HG03108 (cell line): ENCODE data around the gene PDXK.
"Not testable (repeated sequence)": the region's sequence is repeated elsewhere in the genome, so short reads cannot be mapped to it uniquely, and the experiment has no call there.

Experiments used
- ATAC-seq: cut with Tn5 transposase; IDR thresholded peaks from one replicate; pipeline ENCODE4 v1.9.1; 2021; ENCODE audit warnings: moderate library complexity; ENCODE audit not compliant: unreplicated experiment

Gene PDXK

DNA sequence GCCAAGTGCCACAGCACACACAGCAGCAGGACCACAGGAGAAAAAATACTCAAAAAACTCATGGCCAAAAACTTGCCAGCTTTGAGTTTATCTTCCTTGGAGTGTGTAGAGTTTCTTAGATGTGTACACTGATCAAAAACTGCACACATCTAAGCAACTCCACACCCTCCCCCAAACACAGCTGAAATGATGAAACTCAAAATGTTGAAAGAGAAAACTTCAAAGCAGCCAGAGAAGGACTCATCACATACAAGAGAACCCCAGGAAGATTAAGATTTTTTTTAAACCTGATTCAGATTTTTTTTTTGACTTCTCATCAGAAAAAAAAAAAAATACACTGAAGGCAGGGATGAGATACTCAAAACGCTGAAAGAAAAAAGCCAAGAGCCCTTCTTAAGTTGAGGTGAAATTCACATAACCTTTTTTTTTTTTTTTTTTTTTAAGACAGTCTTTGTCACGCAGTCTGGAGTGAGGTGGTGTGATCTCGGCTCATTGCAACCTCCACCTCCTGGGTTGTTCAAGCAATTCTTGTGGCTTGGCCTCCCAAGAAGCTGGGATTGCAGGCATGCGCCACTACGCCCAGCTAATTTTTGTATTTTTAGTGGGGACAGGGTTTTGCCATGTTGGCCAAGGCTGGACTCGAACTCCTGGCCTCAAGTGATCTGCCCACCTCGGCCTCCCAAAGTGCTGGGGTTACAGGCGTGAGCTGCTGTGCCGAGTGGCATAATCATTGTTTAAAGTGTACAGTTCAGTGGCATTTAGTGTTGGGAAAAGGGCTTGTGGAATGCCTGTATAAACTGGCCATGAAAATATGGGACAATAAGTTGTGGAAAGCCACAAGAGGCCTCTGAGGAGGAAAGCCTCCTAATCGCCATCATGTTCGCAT, 20.9 kb upstream of the PDXK start:
- no peak for ATAC-seq

DNA sequence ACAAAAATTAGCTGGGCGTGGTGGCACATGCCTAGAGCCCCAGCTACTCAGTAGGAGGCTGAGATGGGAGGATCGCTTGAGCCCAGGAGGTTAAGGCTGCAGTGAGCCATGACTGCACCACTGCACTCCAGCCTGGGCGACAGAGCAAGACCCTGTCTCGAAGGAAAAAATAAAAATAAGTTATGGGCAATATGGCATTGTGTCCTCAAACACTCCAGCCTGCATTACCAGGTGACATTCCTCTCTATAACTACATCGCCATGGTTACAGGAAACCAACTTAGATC, 19.5 kb upstream of the PDXK start:
- not testable (repeated sequence) for ATAC-seq

DNA sequence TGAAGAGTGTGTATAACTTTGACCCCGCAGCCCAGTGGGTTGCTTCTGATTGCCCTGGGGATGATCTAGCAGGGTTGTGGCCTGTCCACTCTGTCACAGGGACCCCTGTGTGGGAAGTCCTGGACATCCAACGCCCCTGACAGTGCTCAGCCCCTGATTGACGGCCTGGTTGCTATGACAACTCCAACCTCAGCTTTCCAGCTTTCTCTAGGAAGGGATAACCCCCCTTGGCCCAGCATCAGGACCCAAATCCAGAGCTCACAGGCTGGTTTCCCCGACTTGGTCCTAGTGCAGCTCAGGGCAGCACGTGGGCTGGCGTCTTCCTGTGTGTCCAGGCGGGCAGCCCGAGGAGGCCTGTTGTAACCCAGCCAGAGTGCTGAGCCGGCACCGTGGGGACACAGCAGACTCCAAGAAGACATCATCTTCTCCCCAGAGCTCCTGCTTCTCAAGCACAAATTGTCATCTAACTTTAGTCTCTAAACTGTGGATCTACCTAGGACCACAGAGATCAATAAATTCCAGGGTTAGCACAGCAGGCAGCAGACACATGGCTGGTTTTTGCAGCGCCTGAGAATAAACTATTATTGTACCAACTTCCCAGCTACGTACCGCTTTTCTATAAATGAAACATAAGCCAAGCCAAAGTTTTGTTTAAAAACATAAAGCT, 18.9 kb upstream of the PDXK start:
- no peak for ATAC-seq

DNA sequence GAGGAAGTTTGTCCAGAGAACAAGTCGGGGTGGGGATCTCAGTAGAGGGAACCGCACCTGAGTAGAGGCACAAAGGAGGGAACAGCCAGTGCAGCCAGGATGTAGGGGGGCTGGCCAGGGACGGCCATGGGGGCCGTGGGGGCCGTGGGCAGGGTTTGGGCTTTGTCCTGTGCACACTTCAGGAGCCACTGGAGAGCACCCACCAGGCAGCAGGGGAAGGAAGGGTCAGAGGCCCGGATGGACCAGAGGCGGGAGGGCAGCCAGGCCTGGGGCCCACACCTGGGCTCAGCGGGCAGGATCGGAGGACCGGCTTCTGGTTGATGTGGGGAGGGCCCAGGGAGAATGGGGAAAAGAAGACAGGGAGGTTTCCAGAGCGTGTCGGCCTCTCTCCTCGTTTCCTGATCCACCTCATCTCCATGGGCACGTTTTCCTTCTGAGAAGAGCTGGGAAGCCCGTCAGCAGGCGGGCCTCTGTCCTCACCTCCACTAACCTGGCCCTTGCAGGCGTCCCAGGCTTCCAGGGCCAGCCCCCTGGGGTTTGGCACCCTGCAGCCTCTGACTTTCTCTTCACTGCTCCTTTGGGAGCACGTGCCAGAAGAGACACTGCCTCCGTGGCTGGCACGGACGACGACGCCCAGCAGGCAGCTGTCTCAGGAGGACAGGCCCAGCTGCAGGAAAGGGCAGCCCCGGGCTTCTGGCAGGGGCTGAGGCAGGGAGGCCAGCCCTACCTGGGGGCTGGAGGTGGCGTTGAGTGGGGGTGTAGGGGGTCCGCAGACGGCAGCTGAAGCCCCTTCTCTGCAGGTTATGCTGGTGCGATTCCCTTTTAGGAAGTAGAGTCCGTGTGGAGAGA, 16.8 kb upstream of the PDXK start:
- no peak for ATAC-seq

DNA sequence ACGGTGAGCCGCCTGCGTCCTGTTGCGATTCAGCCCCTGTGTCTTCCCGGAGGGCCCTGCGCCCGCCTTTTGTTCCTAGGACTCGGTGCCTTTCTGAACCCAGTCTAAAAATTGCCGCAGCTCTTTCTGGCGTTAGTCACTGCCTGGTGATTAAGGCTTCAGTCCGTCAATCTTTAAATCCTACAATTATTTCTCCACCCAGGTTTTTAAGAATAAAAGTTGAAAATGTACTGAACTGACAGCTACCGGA, 16.2 kb upstream of the PDXK start:
- no peak for ATAC-seq

DNA sequence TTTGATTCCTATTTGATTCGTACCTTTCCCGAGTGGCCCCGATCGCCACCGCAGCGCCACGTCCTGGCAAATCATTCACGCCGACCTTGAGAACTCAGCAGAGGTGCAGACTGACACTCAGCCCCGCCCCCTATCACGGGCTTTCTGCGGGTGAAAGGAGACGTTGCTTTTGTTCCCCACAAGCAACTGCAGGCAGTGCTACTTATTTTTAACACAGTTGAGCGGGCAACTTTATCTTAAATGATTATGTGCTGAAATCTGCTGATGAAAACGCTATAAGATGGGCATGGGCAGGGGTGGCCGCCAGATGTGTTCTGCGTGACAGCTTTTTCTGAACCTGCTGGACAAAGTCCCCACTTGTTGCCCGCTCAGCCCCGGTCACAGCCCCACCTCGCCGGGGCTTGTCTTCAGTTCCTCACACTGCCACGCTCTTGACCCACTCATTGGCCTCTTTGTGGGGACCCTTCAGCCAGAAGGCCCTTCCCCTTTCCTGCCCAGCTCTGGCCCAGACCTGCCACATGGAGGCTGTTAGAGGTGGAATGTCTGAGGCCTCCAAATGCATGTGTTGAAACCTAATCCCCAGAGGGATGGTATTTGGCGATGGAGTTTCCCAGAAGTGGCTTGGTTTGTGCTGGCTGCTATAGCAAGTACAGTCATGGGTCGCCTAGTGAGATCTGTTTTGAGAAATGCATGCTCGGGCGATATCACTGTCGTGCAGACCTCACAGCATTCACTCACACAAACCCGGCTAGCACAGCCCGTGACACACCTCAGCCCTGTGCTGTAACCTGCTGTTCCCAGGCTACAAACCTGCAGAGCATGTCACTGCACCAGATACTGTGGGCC, 15.7 kb upstream of the PDXK start:
- no peak for ATAC-seq

DNA sequence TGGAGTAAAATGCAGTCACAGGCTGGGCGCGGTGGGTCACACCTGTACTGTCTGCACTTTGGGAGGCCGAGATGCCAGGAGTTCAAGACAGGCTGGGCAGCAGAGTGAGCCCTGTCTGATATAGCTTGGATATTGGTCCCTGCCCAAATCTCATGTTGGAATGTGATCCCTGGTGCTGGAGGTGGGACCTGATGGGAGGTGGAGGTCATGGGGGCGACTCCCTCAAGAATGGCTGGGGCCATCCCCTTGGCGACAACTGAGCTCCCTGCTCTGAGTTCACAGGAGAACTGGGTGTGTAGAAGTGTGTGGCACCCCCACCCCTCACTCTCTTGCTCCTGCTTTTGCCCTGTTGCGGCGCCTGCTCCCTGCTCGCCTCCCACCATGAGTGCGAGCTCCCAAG, 11.5 kb upstream of the PDXK start:
- no peak for ATAC-seq

DNA sequence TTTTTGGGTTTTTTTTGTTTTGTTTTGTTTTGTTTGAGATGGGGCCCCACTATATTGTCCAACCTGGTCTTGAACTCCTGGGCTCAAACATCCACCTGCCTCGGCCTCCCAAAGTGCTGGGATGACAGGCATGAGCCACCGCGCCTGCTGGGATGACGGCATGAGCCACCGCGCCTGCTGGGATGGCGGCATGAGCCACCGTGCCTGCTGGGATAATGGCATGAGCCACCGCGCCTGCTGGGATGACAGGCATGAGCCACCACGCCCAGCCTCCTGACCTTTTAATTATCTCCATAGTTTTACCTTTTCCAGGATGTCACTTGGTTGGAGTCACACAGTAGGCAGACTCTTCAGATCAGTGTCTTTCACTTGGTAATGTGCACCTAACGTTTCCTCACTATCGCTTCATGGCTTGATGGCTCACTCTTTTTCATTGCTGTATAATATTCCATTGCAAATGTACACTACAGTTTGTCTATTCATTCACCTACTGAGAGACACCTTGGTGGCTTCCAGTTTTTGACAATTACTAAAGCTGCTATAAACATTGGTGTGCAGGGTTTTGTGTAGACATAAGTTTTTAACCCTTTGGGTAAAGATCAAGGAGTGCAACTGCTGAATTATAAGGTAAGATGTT, 10.1 kb upstream of the PDXK start:
- no peak for ATAC-seq

DNA sequence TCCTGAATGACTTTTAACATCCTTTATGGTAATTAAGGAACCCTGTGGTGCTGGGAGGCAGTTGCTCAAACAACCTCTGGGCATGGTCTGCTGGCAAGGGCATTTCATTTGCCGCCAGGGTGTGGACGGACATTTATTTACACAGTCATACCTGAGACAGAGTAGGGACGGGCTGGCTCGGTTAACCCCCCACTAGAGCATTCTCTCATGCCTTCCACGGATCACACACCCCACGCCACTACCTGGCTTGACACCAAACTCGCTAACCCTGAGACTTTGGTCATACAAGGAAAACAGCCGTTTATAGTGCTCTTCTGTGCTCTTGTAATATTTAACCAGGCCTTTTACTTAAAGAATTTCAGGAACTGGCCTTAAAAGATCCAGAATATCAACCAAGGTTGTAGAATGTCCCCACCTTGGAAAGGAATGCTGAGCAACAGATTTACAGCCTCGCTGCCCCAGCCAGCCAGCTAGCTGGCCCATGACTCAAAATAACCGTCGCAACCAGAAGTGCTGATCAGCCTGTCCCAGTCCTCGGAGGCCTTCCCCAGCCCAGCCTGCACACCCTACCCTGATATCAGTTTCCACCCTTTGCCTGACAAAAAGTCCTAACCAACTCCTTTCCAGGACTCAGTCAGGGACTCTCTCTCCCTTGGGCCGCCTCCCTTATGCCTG, 6.5 kb upstream of the PDXK start:
- no peak for ATAC-seq

DNA sequence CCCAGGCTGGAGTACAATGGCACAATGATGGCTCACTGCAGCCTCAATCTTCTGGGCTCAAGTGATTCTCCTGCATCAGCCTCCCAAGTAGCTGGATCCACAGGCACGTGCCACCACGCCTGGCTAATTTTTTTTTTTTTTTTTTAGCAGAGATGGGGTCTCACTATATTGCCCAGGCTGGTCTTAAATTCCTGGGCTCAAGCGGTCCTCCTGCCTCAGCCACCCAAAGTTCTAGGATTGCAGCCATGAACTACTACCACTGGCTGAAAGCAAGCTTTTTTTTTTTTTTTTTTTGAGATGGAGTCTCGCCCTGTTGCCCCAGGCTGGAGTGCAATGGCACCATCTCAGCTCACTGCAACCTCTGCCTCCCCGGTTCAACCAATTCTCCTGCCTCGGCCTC, 5.8 kb upstream of the PDXK start:
- not testable (repeated sequence) for ATAC-seq

DNA sequence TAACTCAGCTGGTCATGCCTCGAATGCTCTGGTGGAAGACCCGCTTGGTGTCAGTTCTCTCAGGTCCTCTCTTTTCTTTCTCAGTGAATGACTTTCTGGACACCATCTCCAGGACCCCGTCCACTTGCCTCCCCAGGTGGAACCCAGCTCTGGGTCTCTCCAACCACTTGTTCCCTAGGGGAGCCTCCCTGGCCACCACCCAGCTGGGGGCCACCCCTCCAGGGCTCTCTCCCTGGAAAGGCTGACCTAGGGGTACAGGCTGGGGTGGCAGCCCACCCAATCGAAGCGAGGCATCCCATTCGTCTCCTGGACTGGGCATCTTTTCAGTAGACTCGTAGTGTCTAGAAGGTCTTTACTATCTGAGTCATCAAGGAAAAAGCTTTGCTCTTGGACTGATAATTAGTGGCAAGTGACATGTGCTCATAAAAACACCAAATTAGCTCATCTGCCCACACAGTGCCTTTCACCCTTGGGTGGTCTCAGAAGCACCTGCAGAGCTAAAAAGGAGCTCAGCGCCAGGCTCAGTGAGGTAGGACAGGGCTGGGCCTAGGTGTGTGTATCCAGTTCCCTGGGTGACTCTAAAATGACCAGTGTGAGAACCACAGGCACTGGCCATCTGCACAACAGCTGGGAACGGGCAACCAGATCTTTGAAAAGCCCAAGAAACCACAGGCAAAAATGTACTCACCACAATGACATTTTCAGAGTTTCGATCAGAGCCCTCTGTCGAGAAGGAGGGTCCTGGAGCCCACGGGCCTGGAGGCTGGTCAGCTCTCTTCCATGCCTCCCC, 2.4 kb upstream of the PDXK start:
- no peak for ATAC-seq

DNA sequence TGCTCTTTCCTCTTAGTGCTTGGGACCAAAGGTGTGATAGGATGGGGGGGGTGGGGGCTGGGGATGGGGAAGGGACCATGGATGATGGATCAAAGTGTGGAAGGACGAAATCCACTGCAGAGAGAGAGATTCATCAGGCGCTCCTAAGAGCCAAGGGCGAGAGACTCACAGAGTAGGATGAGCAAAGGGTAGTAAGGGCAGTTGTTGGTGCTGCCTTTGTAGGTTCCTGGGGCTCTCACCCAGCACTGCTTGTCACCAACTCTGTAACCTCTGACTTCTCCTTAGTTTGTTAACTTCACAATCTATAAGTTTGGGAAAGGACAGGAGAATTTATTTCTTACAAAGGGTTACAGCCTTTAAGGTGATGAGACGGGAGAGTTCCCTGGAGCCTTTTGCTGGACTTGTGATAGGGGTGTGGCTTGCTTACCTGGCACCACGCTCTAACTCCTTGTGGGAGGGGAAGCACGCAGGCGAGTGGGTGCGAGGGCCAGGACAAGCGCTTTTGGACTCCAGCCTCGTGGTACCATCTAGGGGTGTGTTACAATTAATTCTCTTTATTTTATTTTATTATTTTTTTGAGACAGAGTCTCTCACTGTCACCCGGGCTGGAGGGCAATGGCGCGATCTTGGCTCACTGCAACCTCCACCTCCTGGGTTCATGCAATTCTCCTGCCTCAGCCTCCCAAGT, 1.6 kb upstream of the PDXK start:
- no peak for ATAC-seq

DNA sequence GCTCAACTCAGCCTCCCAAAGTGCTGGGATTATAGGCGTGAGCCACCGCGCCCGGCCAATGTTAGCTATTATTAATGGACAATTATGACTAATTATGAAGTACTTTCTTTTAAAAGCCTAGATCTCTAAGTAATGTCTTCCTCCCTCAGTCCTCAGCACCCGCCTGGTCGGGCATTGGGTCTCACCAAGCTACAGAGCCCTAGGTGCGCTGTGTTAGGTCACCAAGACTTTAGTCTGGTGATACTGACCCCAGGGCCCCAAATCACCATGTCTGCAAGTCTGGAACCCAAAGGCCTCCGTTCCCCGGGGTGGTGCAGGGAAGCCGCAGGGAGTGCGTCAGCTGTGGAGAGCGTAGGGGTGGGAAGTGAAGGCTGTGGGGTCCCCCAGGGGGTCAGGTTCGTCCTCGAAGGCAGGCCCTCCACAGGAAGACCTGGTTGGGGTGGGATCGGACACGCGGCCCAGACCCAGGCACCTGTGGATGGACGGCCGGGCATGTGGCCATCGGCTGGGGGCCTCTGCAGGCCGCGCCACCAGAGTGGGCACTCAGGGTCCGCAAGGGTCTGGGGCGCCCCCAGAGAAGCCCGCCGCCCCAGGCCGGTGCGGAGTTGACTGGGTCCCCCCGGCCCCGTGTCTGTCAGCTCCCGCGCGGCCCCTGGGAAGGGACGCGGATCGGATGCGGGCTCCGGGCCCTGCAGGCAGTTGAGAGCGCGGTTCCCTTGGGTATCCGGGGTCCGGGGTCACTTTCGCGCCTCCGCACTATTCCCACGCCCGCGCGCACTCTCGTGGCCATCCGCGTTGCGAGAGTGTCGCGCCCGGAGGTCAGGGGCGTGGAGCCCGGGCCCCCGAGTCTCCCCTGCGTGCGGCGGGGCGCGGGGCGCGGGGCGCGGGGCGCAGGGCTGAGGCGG, 710 bp upstream of the PDXK start:
- ATAC-seq = no peak

DNA sequence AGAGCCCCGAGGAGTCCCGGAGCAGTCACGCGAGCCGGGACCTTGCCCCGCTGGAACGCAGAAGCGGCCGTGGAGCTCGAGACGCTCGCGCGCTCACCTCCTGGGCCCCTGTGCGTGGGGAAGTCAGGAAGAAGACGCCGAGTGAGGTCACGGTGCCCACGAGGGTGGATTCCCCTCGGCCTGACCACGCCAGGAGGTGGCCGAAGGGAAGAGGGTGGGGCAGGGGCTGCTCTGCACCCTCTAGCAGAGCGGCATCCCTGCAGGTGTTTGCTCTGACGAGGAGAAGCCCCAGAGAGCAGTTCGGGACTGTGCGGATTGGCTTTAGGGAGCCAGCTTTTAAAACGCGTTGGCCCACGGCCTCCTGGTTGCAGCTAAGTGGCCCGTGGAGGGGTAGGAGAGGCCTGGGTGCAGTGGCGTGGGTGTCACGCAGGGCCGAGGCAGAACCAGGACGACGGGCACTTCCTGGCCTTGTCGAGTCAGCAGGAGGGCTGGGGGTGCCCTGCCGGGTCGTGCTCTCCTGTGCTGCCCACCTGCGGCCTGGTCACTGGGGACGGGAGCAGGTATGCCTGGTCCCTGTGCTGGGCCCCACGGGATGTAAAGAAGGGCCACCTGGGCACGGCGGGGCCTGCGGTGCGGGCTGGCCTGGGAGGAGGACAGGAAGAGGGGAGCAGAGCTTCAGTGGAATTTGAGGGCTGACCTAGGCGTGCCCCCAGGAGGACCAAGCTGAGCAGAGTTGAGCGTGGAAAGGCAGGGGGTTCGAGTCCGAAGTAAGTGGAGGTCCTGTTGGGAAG, 1.0 kb downstream of the PDXK start:
- peak; percentile 0 for ATAC-seq

DNA sequence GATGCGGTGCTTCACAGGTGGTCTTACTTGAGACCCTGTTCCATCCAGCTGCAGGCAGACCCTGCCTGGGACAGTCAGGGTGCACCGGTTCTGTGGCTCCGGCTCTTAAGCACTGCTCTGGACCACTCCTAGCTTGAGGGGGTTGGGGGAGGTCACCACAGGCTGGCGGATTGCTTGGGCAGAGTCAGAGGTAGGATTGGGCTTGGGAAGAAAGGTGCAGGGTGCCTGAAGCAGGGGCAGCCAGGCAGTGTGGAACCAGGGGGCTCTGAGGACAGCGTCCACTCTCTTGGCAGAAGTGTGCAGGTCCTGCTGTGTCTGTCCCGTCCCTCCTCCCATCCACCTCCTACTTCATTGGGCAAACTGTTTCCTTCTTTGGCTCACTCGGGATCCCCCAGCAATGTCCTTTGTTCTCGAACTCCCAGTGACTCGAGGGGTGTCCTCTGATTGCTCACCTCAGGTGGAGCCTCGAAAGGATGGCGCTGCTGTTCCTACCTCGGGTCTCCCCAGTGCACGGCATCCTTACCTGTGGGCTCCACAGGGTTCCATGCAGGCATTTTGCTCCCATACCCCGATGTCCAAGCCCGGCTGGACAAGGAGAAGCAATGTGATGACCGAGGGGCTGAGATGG, 1.7 kb downstream of the PDXK start:
- no peak for ATAC-seq

DNA sequence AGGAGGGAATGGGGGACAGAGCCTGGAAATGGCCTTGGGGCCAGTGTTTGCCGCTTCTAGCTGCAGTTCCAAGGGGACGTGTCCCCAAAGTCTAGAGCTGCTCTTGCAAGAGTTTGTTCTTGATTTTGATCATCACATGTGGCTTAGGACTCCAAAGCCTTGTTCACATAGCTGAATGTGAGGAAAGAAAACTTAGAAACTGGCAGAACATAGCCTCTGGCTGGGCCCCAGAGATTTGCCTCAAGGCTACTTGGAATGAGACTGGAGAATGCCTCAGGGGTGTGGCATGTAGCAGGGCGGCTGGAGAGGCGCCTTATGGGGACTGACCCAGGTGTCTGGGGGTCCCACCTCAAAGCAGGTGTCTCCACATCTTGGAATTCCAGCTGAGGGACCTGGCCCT, 2.3 kb downstream of the PDXK start:
- ATAC-seq = no peak

DNA sequence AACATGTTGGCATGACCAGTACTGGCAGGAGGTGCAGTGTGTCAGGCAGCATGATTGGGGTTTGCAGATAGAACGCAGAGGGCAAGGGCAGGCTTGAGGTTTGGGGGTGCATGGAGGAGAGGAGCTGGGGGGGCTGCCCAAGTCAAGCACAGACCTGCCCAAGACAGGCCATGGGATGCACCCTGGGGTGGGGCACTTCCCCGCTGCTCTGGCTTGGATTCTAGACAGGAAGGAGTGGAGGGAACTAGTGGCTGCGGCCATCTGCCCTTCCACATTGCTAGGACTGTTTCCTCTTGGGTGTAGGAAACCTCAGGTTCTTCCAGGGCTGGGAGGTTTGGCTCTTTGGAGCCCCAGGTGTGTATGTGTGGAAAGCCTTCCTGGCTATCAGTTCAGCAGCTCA, 3.0 kb downstream of the PDXK start:
- ATAC-seq = no peak
